ENCODE measurements around the gene NAT8. TPM values are rescaled to one million over a fixed set of nuclear protein-coding genes. Genes with fewer than 3 reads are reported as not detected.

Gene NAT8
- total and polyA plus RNA-seq, 2 donors (not counting 3 experiments of a cell fraction or from before 2014, with no cell fraction given), result 0.19 TPM; not detected in 1

DNA sequence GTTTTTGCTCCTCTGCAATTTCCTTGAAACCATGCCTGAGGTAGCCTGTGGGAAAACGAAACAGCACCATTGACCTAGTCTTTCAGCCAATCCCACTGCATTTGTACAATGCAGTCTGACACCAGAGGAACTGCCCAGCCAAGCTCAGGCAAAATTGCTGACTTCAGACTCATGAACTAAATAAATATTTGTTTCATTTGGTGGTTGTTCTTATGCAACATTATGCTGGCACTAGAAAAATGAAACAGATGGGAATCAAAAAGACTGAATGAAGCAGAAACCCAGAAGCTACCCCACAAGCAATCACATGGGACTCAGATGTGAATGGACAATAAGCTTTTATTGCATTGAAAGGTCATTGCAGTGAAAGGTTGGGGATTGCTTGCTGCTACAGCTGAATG is 1.7 kb downstream of the NAT8 start:
- no peak overlapping the region for H3K4me3 ChIP-seq (replicated peaks in 1 of 3; ENCODE audit: insufficient read depth in 1 of 3, low read depth in 1 of 3, low read length in 3 of 3)
- ChIA-PET POLR2A (no interaction called here), CTCF (interaction anchor here (0.9 kb wide), 1 partner anchor 8 kb away, joined by 3 read pairs; no protein-coding TSS in a partner anchor)
- H3K4me2 ChIP-seq (ENCODE audit: insufficient read depth, low read length), result no peak overlapping the region
- H4K20me1 ChIP-seq (replicated peaks; ENCODE audit: control insufficient read depth, extremely low read depth, insufficient read depth, low read length), result no peaks in the 10 kb centered on the region
- no peak overlapping the region for H2AFZ ChIP-seq (ENCODE audit: low read depth, low read length)
- no peak overlapping the region for H3K9ac ChIP-seq (replicated peaks; ENCODE audit: extremely low read depth, insufficient read depth, low read length)
- H3K27me3 ChIP-seq (ENCODE audit: control insufficient read depth in 2 of 2, insufficient read depth in 2 of 2, low read length in 2 of 2), result peaks cover 0 to 3% of the 10 kb centered on the region in 2 experiments
- dilution Hi-C loops (cut with MboI; ENCODE audit: extremely low pct_ligation_motif_present, low sequenced_read_pairs), result no loop called here
- H3K79me2 ChIP-seq (ENCODE audit: control insufficient read depth, insufficient read depth, low read length), result no peaks in the 10 kb centered on the region
- H3K9me1 ChIP-seq (replicated peaks; ENCODE audit: control insufficient read depth, extremely low read depth, insufficient read depth, low read length), result no peaks in the 10 kb centered on the region
- TF ChIP-seq JUN (IDR thresholded peaks at IDR 0.05; ENCODE audit: borderline replicate concordance, insufficient read depth, insufficient read length, low read depth), result no peak
- TF ChIP-seq, protein P1, sequence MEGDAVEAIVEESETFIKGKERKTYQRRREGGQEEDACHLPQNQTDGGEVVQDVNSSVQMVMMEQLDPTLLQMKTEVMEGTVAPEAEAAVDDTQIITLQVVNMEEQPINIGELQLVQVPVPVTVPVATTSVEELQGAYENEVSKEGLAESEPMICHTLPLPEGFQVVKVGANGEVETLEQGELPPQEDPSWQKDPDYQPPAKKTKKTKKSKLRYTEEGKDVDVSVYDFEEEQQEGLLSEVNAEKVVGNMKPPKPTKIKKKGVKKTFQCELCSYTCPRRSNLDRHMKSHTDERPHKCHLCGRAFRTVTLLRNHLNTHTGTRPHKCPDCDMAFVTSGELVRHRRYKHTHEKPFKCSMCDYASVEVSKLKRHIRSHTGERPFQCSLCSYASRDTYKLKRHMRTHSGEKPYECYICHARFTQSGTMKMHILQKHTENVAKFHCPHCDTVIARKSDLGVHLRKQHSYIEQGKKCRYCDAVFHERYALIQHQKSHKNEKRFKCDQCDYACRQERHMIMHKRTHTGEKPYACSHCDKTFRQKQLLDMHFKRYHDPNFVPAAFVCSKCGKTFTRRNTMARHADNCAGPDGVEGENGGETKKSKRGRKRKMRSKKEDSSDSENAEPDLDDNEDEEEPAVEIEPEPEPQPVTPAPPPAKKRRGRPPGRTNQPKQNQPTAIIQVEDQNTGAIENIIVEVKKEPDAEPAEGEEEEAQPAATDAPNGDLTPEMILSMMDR (IDR thresholded peaks at IDR 0.05; ENCODE audit: extremely low read depth in 1 of 2, insufficient read depth in 1 of 2, low read depth in 1 of 2, low read length in 2 of 2), result no peak
- no peak for TF ChIP-seq MYC (IDR thresholded peaks at IDR 0.05; ENCODE audit: low read depth, low read length)
- TF ChIP-seq POLR2A (IDR thresholded peaks at IDR 0.05; ENCODE audit: low read depth, low read length), result no peak
- TF ChIP-seq FOS (IDR thresholded peaks at IDR 0.05; ENCODE audit: borderline replicate concordance, insufficient read depth, low read length), result no peak
- no peak for TF ChIP-seq GATA2 (IDR thresholded peaks at IDR 0.05; ENCODE audit: insufficient read depth, insufficient read length, low read depth, low read length)
- TF ChIP-seq, protein P2, sequence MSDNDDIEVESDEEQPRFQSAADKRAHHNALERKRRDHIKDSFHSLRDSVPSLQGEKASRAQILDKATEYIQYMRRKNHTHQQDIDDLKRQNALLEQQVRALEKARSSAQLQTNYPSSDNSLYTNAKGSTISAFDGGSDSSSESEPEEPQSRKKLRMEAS (IDR thresholded peaks at IDR 0.05; ENCODE audit: insufficient read depth, insufficient read length), result no peak
- TF ChIP-seq POLR2AphosphoS5 (IDR thresholded peaks at IDR 0.05; ENCODE audit: insufficient read depth, low read depth, low read length), result no peak
- TF ChIP-seq EZH2 (IDR thresholded peaks at IDR 0.05; ENCODE audit: borderline replicate concordance, low read depth, low read length, severe bottlenecking), result no peak
- no peaks in the 10 kb centered on the region for H3K36me3 ChIP-seq (ENCODE audit: control insufficient read depth in 2 of 2, extremely low read depth in 1 of 2, insufficient read depth in 2 of 2, low read length in 2 of 2)
- DNase-seq (ENCODE audit: low read depth, low spot score), result no peak
- no peaks in the 10 kb centered on the region for H3K9me3 ChIP-seq (replicated peaks; ENCODE audit: control insufficient read depth, insufficient read depth, low read length)
- FAIRE-seq, result peak; percentile 67
- H3K4me1 ChIP-seq (ENCODE audit: control insufficient read depth, extremely low read depth, insufficient read depth, low read length), result no peaks in the 10 kb centered on the region
- H3K27ac ChIP-seq (ENCODE audit: insufficient read depth, low read depth, low read length), result no peak overlapping the region
- intact Hi-C loops (cut with micrococcal nuclease), result no loop called here
- BruUV-seq (replicated peaks), result no TSS peak

All from endothelial cell of umbilical vein (primary cell).